Right atrium auricular region (tissue), 2 donors: ENCODE results near the gene SNTB2. TPM values are rescaled to one million over a fixed set of nuclear protein-coding genes. Genes with fewer than 3 reads are reported as not detected.

Experiments used
- DNase-seq: peaks from one replicate; pipeline ENCODE4 v3.0.0-alpha.2; 2019; ENCODE audit warnings: low spot score
- H3K27ac ChIP-seq, 2 donors: fragments of 200-600 bp; sonication (generic); 1 replicate in 1 of 2; 2 replicates in 1 of 2; pipeline ENCODE4 v1.5.1; 2016 to 2019
- H3K27me3 ChIP-seq, 2 donors: fragments of 200-600 bp; sonication (generic); one replicate each; pipeline versions ENCODE4 v1.5.1 to v1.6.0; 2017 to 2019
- H3K36me3 ChIP-seq: fragments of 200-600 bp; sonication (generic); one replicate; pipeline ENCODE4 v1.5.1; 2016
- H3K4me1 ChIP-seq, 2 donors: fragments of 200-600 bp; sonication (generic); one replicate each; pipeline versions ENCODE4 v1.5.1 to v1.6.0; 2017 to 2019
- H3K4me3 ChIP-seq, 2 donors: fragments of 200-600 bp; sonication (generic); 1 replicate in 1 of 2; 2 replicates in 1 of 2; pipeline ENCODE4 v1.5.1; 2017 to 2019; ENCODE audit warnings: mild to moderate bottlenecking in 1 of 2, moderate library complexity in 1 of 2
- H3K9me3 ChIP-seq, 2 donors: fragments of 200-600 bp; sonication (generic); one replicate each; pipeline ENCODE4 v1.5.1; 2019
- CTCF ChIP-seq, 2 donors: fragments of 200-600 bp; sonication (generic); IDR thresholded peaks; one replicate each; pipeline ENCODE4 v1.5.1; 2019; ENCODE audit warnings: antibody characterized with exemption in 2 of 2
- total RNA-seq, 2 donors: library from RNA; depleted of rRNA; stranded (reverse); fragments of >200 nt; gene quantifications; one replicate each; pipeline ENCODE4 v1.1.0, GENCODE V29; 2016

Gene SNTB2
- total RNA-seq, 2 donors from 2014 or later, result 12.3 to 35.1 TPM

- no peaks in the 10 kb centered on the region for H3K36me3 ChIP-seq
- no peak for DNase-seq
- H3K4me1 ChIP-seq, result peaks cover 0 to 5% of the 10 kb centered on the region in 2 donors
- no peaks in the 10 kb centered on the region for H3K27me3 ChIP-seq
- no peaks in the 10 kb centered on the region for H3K9me3 ChIP-seq
- no peak for TF ChIP-seq CTCF (IDR thresholded peaks at IDR 0.05)
- H3K4me3 ChIP-seq, result no peak overlapping the region
- H3K27ac ChIP-seq, result peak overlapping the region in 1 of 2 donors; percentile 7
Measured at GRCh38 chr16:69225121-69225520, 38.2 kb downstream of the SNTB2 start.

- TF ChIP-seq CTCF (IDR thresholded peaks at IDR 0.05), result no peak
- no peak overlapping the region for H3K4me3 ChIP-seq
Measured at GRCh38 chr16:69233124-69233523, 46.2 kb downstream of the SNTB2 start.

DNA sequence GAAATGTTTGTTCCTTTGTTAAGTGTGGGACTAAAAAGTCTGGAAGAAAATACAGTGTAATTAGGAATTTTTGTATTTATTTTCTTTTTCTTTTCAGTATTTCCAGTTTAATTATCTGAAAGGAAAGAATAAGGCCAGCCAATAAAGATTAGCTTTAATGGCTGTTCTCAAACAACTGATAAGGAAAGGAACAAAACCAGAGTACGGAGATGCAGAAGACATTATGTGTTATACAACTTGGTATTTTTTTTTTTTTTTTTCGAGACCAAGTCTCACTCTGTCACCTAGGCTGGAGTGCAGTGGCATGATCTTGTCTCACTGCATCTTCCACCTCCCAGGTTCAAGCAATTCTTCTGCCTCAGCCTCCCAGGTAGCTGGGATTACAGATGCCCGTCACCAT lies 47.5 kb downstream of the SNTB2 start:
- Histone ChIP-seq H3K27ac (no peak overlapping the region), H3K36me3 (no peaks in the 10 kb centered on the region), H3K27me3 (no peaks in the 10 kb centered on the region), H3K4me3 (no peak overlapping the region), H3K4me1 (peaks cover 0 to 20% of the 10 kb centered on the region in 2 donors), H3K9me3 (no peaks in the 10 kb centered on the region)
- DNase-seq, result no peak
- TF ChIP-seq CTCF (IDR thresholded peaks at IDR 0.05), result no peak

More at GRCh38 chr16:69233124-69233523, 46.2 kb downstream of the SNTB2 start:
- no peaks in the 10 kb centered on the region for H3K9me3 ChIP-seq
- no peaks in the 10 kb centered on the region for H3K27me3 ChIP-seq
- no peak overlapping the region for H3K27ac ChIP-seq
- no peak for DNase-seq
- peaks cover 0 to 20% of the 10 kb centered on the region in 2 donors for H3K4me1 ChIP-seq
- no peaks in the 10 kb centered on the region for H3K36me3 ChIP-seq

GRCh38 chr16:69236319-69236718 lies 49.4 kb downstream of the SNTB2 start:
- no peaks in the 10 kb centered on the region for H3K36me3 ChIP-seq
- DNase-seq, result no peak
- no peak overlapping the region for H3K4me3 ChIP-seq
- no peaks in the 10 kb centered on the region for H3K9me3 ChIP-seq
- H3K4me1 ChIP-seq, result peaks cover 0 to 20% of the 10 kb centered on the region in 2 donors
- H3K27me3 ChIP-seq, result no peaks in the 10 kb centered on the region
- H3K27ac ChIP-seq, result no peak overlapping the region
- TF ChIP-seq CTCF (IDR thresholded peaks at IDR 0.05), result no peak

DNA sequence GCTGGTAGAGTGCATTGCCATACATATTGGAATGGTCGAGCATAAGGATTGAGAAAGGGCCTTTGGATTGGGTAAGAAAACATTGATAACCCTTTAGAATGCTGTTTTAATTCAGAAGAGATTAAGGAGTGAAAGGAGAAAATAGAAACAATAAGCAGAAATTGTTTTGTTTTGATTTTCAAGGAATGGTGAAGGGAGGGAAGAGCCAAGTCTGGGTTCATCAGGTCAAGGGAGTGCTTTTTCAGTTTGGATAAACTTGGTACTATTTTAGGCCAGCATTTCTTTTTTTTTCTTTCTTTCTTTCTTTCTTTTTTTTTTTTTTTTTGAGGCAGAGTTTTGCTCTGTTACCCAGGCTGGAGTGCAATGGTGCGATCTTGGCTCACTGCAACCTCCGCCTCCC lies 50.3 kb downstream of the SNTB2 start:
- H3K27me3 ChIP-seq, result no peaks in the 10 kb centered on the region
- no peaks in the 10 kb centered on the region for H3K36me3 ChIP-seq
- TF ChIP-seq CTCF (IDR thresholded peaks at IDR 0.05), result no peak
- H3K4me3 ChIP-seq, result no peak overlapping the region
- H3K9me3 ChIP-seq, result no peaks in the 10 kb centered on the region
- no peak overlapping the region for H3K27ac ChIP-seq
- peaks cover 0 to 20% of the 10 kb centered on the region in 2 donors for H3K4me1 ChIP-seq
- no peak for DNase-seq

GRCh38 chr16:69239851-69240250 lies 52.9 kb downstream of the SNTB2 start:
- Histone ChIP-seq H3K27me3 (no peaks in the 10 kb centered on the region), H3K9me3 (no peaks in the 10 kb centered on the region), H3K27ac (no peak overlapping the region), H3K4me3 (no peak overlapping the region), H3K4me1 (peaks cover 0 to 9% of the 10 kb centered on the region in 2 donors), H3K36me3 (no peaks in the 10 kb centered on the region)
- TF ChIP-seq CTCF (IDR thresholded peaks at IDR 0.05), result no peak
- no peak for DNase-seq
